ENCODE results near the gene MAEA. TPM values are rescaled to one million over a fixed set of nuclear protein-coding genes. Genes with fewer than 3 reads are reported as not detected.

MAEA gene
- total RNA-seq, 4 donors from 2014 or later: 114 to 211 (median 168) TPM

GRCh38 chr4:1305261-1305711 lies 15.6 kb downstream of the MAEA start:
- Histone ChIP-seq H3K4me1 (peaks cover 8 to 46% (median 16%) of the 10 kb centered on the region in 4 donors), H3K9me3 (no peaks in the 10 kb centered on the region), H3K36me3 (no peaks in the 10 kb centered on the region), H3K27ac (peak overlapping the region in 3 of 4 donors; percentile 26 to 69 (median 57)), H3K4me3 (no peak overlapping the region), H3K27me3 (no peaks in the 10 kb centered on the region)
- 97% methylated on average over 13 of the region's 13 CpGs; no CpG with 5 or more reads in 1 of the 2 donors for WGBS, 2 donors (ENCODE audit: low coverage in 1 of 2)
- TF ChIP-seq CTCF (IDR thresholded peaks at IDR 0.05) (no peak), POLR2AphosphoS5 (IDR thresholded peaks at IDR 0.05) (no peak), POLR2A (IDR thresholded peaks at IDR 0.05) (no peak), EP300 (IDR thresholded peaks at IDR 0.05; ENCODE audit: low read depth) (no peak)
- no peak for DNase-seq
- intact Hi-C loops (cut with DNase I; ENCODE audit: low total_unique reads): no loop called here
- in situ Hi-C loops (cut with MboI; ENCODE audit: low pct_ligation_motif_present in 1 of 4, low pct_unique_long_range_greater_than_20kb in 1 of 4, low sequenced_read_pairs in 3 of 4): no loop called here

- no peak overlapping the region for H3K4me3 ChIP-seq
- in situ Hi-C loops (cut with MboI; ENCODE audit: low pct_ligation_motif_present in 1 of 4, low pct_unique_long_range_greater_than_20kb in 1 of 4, low sequenced_read_pairs in 3 of 4): no loop called here
- intact Hi-C loops (cut with DNase I; ENCODE audit: low total_unique reads): no loop called here
- no peak for TF ChIP-seq CTCF (IDR thresholded peaks at IDR 0.05)
- TF ChIP-seq POLR2AphosphoS5 (IDR thresholded peaks at IDR 0.05): no peak
- no peak for TF ChIP-seq EP300 (IDR thresholded peaks at IDR 0.05; ENCODE audit: low read depth)
- TF ChIP-seq POLR2A (IDR thresholded peaks at IDR 0.05): no peak
- peak; percentile 76 for DNase-seq
- 57 to 64% methylated on average over 2 to 17 of the region's 17 CpGs for WGBS, 2 donors (ENCODE audit: low coverage in 1 of 2)
- H3K27me3 ChIP-seq: no peaks in the 10 kb centered on the region
- peak overlapping the region in 3 of 4 donors; percentile 26 to 69 (median 57) for H3K27ac ChIP-seq
- no peaks in the 10 kb centered on the region for H3K36me3 ChIP-seq
- H3K4me1 ChIP-seq: peaks cover 11 to 52% (median 22%) of the 10 kb centered on the region in 4 donors
- no peaks in the 10 kb centered on the region for H3K9me3 ChIP-seq
Observed at GRCh38 chr4:1305781-1306455, 16.2 kb downstream of the MAEA start.

GRCh38 chr4:1307951-1308735 lies 18.5 kb downstream of the MAEA start:
- Histone ChIP-seq H3K4me3 (no peak overlapping the region), H3K4me1 (peaks cover 11 to 54% (median 23%) of the 10 kb centered on the region in 4 donors), H3K9me3 (no peaks in the 10 kb centered on the region), H3K27me3 (no peaks in the 10 kb centered on the region), H3K27ac (peak overlapping the region in 1 of 4 donors; percentile 67), H3K36me3 (peaks cover 0 to 8% (median 2%) of the 10 kb centered on the region in 4 donors)
- intact Hi-C loops (cut with DNase I; ENCODE audit: low total_unique reads) (no loop called here), in situ Hi-C loops (cut with MboI; ENCODE audit: low pct_ligation_motif_present in 1 of 4, low pct_unique_long_range_greater_than_20kb in 1 of 4, low sequenced_read_pairs in 3 of 4) (no loop called here)
- DNase-seq: no peak
- TF ChIP-seq POLR2A (IDR thresholded peaks at IDR 0.05) (no peak), EP300 (IDR thresholded peaks at IDR 0.05; ENCODE audit: low read depth) (no peak), POLR2AphosphoS5 (IDR thresholded peaks at IDR 0.05) (no peak), CTCF (IDR thresholded peaks at IDR 0.05) (no peak)
- 92 to 94% methylated on average over 15 to 34 of the region's 34 CpGs for whole genome bisulfite sequencing, 2 donors (ENCODE audit: low coverage in 1 of 2)

Data from transverse colon (tissue), 4 donors.